Measurements from ENCODE around the gene OR8I2.
"Not testable (repeated sequence)": the region's sequence is repeated elsewhere in the genome, so short reads cannot be mapped to it uniquely, and the experiment has no call there.

The OR8I2 gene

GRCh38 chr11:56093008-56093407, at the start of gene OR8I2:
TSS of gene OR8I2 (plus strand) at chr11:56093308. CDS start at chr11:56093308, 0 bp downstream.
- DNase-seq (ENCODE audit: low read depth, low spot score) = no peak

DNA sequence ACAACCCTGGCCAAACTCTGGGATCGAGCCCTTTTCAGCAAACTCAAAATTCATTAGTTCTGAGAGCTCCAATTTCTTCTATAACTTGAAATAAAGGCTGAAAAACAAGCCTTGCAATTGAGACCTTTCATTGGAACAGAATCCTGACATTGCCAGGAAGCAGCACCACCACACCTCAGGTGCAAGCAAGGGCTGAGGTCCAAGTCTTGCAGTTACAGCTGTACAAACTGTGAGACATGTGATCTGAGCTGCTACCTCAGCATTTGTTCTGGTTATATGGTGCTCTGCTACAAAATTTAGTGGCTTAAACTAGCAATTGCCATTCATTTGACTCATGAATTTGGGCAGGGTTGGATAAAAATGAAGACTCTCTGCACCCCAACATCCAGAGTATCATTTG, 47.6 kb upstream of the OR8I2 start:
- DNase-seq (ENCODE audit: low read depth, low spot score) = no peak

DNA sequence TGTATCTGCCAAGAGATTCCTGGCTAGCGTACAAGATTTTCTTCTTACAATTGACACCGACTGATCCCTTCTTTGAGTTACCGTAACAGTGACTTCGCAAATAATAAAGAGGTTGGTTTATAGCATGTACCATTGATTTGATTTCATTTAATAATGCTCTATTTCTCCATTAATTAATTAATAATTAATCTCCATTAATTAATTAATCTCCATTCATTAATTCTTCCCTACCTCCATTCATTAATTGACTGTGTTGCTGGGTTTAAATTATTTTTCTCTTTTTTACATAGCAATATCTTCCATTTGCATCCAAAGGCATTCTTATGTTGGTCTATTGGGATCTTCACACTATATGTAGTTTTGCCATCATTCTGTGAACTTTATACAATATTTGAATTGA, 44.6 kb upstream of the OR8I2 start:
- DNase-seq (ENCODE audit: low read depth, low spot score) = no peak

DNA sequence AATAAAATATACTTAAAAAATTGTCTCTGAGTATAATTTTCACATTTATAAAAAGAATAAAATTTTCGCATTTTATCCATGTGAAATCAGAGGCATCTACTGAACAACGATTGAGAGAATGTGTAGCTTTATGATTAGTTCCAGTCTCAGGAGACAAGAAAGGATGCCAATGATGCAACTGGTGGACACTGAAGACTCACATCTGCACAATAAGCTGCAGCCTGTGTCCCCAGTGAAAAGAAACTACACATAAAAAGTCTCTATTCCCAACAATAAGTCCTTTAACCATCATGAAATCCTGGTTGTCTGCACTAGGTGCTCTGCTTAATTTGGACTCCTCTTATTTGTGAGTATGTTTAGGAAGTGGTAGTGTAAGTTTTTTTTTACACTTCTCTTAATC, 43.6 kb upstream of the OR8I2 start:
- no peak for DNase-seq (ENCODE audit: low read depth, low spot score)

GRCh38 chr11:56056366-56056765, 36.7 kb upstream of the OR8I2 start:
- not testable (repeated sequence) for DNase-seq (ENCODE audit: low read depth, low spot score)

GRCh38 chr11:56057661-56058237, 35.4 kb upstream of the OR8I2 start:
- not testable (repeated sequence) for DNase-seq (ENCODE audit: low read depth, low spot score)

- DNase-seq (ENCODE audit: low read depth, low spot score) = not testable (repeated sequence)
Observed at GRCh38 chr11:56058260-56058780, 34.8 kb upstream of the OR8I2 start.

DNA sequence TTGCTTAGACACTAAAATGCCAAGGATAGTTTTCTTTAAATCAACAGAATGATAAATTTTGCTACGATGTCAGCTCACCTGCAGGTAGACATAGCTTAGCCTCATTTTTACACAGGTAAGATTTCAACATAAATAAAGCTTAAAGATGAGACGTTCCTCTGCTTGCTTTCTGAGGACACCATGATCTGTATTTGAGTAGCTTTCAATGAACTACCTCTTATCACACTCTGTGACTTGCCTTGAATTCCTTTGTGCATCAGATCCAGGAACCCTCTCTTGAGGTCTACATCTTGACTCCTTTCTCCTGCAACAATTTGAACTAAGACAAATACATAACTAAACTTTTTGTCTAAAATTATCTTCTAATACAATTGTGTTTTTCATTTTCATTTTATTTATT, 26.1 kb upstream of the OR8I2 start:
- DNase-seq (ENCODE audit: low read depth, low spot score) = no peak

DNA sequence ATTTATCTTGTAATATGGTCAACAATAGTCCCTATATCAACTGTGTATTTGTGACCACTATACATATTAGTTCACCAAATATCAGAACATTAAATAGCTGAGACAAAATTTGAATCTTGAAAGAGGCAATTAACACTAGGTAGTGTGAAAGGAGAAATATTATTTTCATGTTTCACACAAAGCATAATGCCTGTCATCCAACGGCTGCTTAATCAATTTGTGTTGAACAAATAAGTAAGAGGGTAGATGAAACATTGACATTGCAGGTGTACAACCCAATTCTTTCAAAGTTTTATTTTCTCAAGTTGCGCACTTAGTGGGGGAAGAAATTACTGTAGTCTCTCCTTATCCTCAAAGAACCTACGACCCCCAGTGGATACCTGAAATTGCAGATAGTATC, 3.4 kb upstream of the OR8I2 start:
- no peak for DNase-seq (ENCODE audit: low read depth, low spot score)

GRCh38 chr11:56103210-56103737, 10.2 kb downstream of the OR8I2 start, which contains the start of gene OR8H2:
TSS of gene OR8H2 (plus strand) at chr11:56103687. CDS start at chr11:56105043, 1,356 bp downstream.
- DNase-seq (ENCODE audit: low read depth, low spot score) = no peak

DNA sequence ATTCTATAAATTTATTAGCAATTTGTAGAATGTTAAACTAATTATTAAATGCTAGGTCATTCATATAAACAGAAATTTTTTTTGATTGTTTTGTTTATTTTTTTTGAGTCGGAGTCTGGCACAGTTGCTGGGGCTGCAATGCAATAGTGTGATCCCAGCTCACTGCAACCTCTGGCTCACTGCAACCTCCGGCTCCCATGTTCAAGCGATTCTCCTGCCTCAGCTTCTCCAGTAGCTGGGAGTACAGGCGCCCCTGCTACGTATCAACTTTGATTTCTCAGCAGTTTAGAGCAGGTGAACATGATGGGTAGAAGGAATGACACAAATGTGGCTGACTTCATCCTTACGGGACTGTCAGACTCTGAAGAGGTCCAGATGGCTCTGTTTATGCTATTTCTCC, 29.0 kb downstream of the OR8I2 start, which contains the start of gene OR8H3:
Gene OR8H3, plus strand, starts transcription at position 301 of the 400 bp plus-strand sequence. Its CDS starts 0 bp downstream, at position 301.
- DNase-seq (ENCODE audit: low read depth, low spot score) = no peak

DNA sequence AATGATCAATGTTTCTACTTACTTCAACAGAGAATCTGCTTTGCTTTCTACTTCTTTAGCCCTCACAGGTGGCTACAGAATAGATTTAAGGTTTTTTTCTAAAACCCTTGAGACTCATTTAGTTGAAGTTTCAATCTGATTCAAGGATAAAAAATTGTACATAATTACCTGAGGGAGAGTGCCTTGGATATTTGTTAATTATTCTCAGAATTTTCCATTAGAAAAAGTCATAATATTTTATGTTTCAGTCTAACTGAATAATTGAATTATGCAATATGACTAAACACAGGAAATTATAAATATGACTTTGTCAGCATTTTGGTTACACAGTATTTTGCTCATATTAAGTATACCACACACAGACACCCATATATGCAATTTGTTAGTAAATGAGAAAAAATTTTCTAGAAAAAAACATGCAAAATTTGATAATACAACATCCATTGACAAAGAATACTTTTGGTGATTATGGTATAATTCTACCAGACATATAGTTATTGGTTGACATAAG, 47.1 kb downstream of the OR8I2 start, which contains the start of gene OR8J3:
Gene OR8J3, minus strand, starts transcription at position 51 of the 511 bp plus-strand sequence. CDS start 2,483 bp downstream, outside the sequence.
- DNase-seq (ENCODE audit: low read depth, low spot score) = no peak

DNA sequence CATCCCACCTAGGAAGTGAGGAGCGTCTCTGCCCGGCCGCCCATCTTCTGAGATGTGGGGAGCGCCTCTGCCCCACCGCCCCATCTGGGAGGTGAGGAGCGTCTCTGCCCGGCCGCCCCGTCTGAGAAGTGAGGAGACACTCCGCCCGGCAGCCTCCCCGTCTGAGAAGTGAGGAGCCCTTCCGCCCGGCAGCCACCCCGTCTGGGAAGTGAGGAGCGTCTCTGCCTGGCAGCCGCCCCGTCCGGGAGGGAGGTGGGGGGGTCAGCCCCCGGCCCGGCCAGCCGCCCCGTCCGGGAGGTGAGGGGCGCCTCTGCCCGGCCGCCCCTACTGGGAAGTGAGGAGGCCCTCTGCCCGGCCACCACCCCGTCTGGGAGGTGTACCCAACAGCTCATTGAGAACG, 50.6 kb downstream of the OR8I2 start:
- not testable (repeated sequence) for DNase-seq (ENCODE audit: low read depth, low spot score)

Data from brain pericyte (primary cell).